ENCODE results near the gene C2orf49.

- TF ChIP-seq POLR2AphosphoS5 (IDR thresholded peaks at IDR 0.05; ENCODE audit: low read depth, low read length) (no peak), POLR2A (IDR thresholded peaks at IDR 0.05; ENCODE audit: low read depth, low read length) (no peak)
Observed at GRCh38 chr2:105387225-105387624, 49.9 kb downstream of the C2orf49 start.

Data from GM12892 (cell line).